IMR-90 (cell line): ENCODE results near the gene BRD4. TPM values are rescaled to one million over a fixed set of nuclear protein-coding genes. Genes with fewer than 3 reads are reported as not detected.
A peak's percentile ranks its signal among the peaks of the same experiment; 100 is the strongest.

Experiments used
- ATAC-seq: fragments of 200-7000 bp; cut with Tn5 transposase; 2 replicates; pipeline ENCODE4 v1.9.1; 2020; ENCODE audit warnings: low read depth, mild to moderate bottlenecking, moderate library complexity
- BruUV-seq: library from RNA; stranded (reverse); fragments of 400-500 nt; replicated peaks from 2 replicates; lab custom pipeline; 2021; lab: Mats Ljungman, UMichigan
- CTCF ChIA-PET: fragments of 300-600 bp; formaldehyde crosslinking; extraction: SDS; loops from one replicate; lab custom pipeline; 2021; ENCODE audit warnings: antibody characterized with exemption; lab: Yijun Ruan, JAX
- POLR2A ChIA-PET: fragments of 300-600 bp; sonication (Branson Sonifier 250); formaldehyde crosslinking; loops from one replicate; lab custom pipeline; 2022; ENCODE audit warnings: antibody characterized with exemption; ENCODE audit not compliant: unreplicated experiment; lab: Charles Lee
- DNase-seq: peaks from one replicate; pipeline ENCODE4 v3.0.0; 2013
- H2AFZ ChIP-seq: replicated peaks from 2 replicates; pipeline ENCODE3; 2013; ENCODE audit warnings: low read length, mild to moderate bottlenecking; ENCODE audit not compliant: poor library complexity
- H2AK5ac ChIP-seq: 2 replicates; pipeline ENCODE4 v1.6.1; 2013; ENCODE audit warnings: low read depth, low read length, inconsistent platforms
- H2AK9ac ChIP-seq: replicated peaks from 2 replicates; pipeline ENCODE3; 2013; ENCODE audit warnings: mild to moderate bottlenecking, low read depth, low read length, moderate library complexity; ENCODE audit not compliant: poor library complexity
- H2BK120ac ChIP-seq: 2 replicates; pipeline ENCODE4 v1.6.1; 2013; ENCODE audit warnings: low read depth, low read length, inconsistent platforms
- H2BK15ac ChIP-seq: 3 replicates; pipeline ENCODE4 v1.6.1; 2013; ENCODE audit warnings: low read depth, low read length, inconsistent platforms
- H2BK20ac ChIP-seq: 2 replicates; pipeline ENCODE4 v1.6.1; 2013; ENCODE audit warnings: low read depth, mild to moderate bottlenecking, inconsistent platforms, low read length, moderate library complexity
- H2BK5ac ChIP-seq: 2 replicates; pipeline ENCODE4 v1.6.1; 2013; ENCODE audit warnings: mild to moderate bottlenecking, low read depth, low read length, inconsistent platforms; ENCODE audit not compliant: poor library complexity, severe bottlenecking
- H3K14ac ChIP-seq: replicated peaks from 2 replicates; pipeline ENCODE4 v1.6.1; 2013; ENCODE audit warnings: low read depth, low read length, inconsistent platforms
- H3K18ac ChIP-seq: 2 replicates; pipeline ENCODE4 v1.6.1; 2013; ENCODE audit warnings: low read depth, low read length, control low read depth
- H3K23ac ChIP-seq: 2 replicates; pipeline ENCODE4 v1.6.1; 2013; ENCODE audit warnings: low read depth, low read length, inconsistent platforms
- H3K27ac ChIP-seq: 2 replicates; pipeline ENCODE4 v1.5.1; 2013; ENCODE audit warnings: mild to moderate bottlenecking, control low read depth, low read length; ENCODE audit not compliant: insufficient read depth
- H3K27me3 ChIP-seq: 2 replicates; pipeline ENCODE4 v1.6.1; 2013; ENCODE audit warnings: low read length; ENCODE audit not compliant: control insufficient read depth, insufficient read depth
- H3K36me3 ChIP-seq: 2 replicates; pipeline ENCODE4 v1.6.1; 2013; ENCODE audit warnings: low read length, mixed read lengths; ENCODE audit not compliant: control insufficient read depth, insufficient read depth
- H3K4ac ChIP-seq: 2 replicates; pipeline ENCODE4 v1.6.1; 2013; ENCODE audit warnings: low read depth, low read length, inconsistent platforms
- H3K4me1 ChIP-seq: 2 replicates; pipeline ENCODE4 v1.6.1; 2013; ENCODE audit warnings: low read length, mixed read lengths; ENCODE audit not compliant: control insufficient read depth, insufficient read depth
- H3K4me2 ChIP-seq: 2 replicates; pipeline ENCODE4 v1.6.1; 2013; ENCODE audit warnings: low read depth, mild to moderate bottlenecking, control low read depth, low read length, moderate library complexity
- H3K4me3 ChIP-seq: 2 replicates; pipeline ENCODE4 v1.5.1; 2013; ENCODE audit warnings: low read depth, mild to moderate bottlenecking, control low read depth, low read length, moderate library complexity; ENCODE audit not compliant: insufficient read depth
- H3K56ac ChIP-seq: 2 replicates; pipeline ENCODE4 v1.6.1; 2013; ENCODE audit warnings: low read length, inconsistent platforms; ENCODE audit not compliant: insufficient read depth; ENCODE audit errors: extremely low read depth
- H3K79me1 ChIP-seq, 2 experiments: 2 replicates each; pipeline ENCODE4 v1.6.1; 2013; ENCODE audit warnings: low read length in 2 of 2, inconsistent platforms in 1 of 2, low read depth in 1 of 2
- H3K9ac ChIP-seq: 2 replicates; pipeline ENCODE4 v1.6.1; 2013; ENCODE audit warnings: low read depth, low read length, control low read depth
- H3K9me1 ChIP-seq: 2 replicates; pipeline ENCODE4 v1.6.1; 2013; ENCODE audit warnings: low read length, inconsistent platforms; ENCODE audit not compliant: insufficient read depth
- H3K9me3 ChIP-seq: 2 replicates; pipeline ENCODE4 v1.6.1; 2013; ENCODE audit warnings: low read length; ENCODE audit not compliant: control insufficient read depth, insufficient read depth
- H4K20me1 ChIP-seq: 2 replicates; pipeline ENCODE4 v1.6.1; 2013; ENCODE audit warnings: low read length, inconsistent platforms; ENCODE audit not compliant: insufficient read depth
- H4K5ac ChIP-seq: 2 replicates; pipeline ENCODE4 v1.6.1; 2013; ENCODE audit warnings: mild to moderate bottlenecking, low read depth, low read length, control low read depth
- H4K8ac ChIP-seq, 2 experiments: 2 replicates each; pipeline ENCODE4 v1.6.1; 2013; ENCODE audit warnings: low read depth in 2 of 2, low read length in 2 of 2, control low read depth in 1 of 2, inconsistent platforms in 1 of 2
- H4K91ac ChIP-seq: 2 replicates; pipeline ENCODE4 v1.6.1; 2013; ENCODE audit warnings: low read depth, low read length, inconsistent platforms; ENCODE audit not compliant: insufficient read depth
- BHLHE40 ChIP-seq: fragments of 150-350 bp; IDR thresholded peaks from 2 replicates; pipeline ENCODE4 v1.6.1; 2016; ENCODE audit warnings: mild to moderate bottlenecking, low read depth, low read length
- CEBPB ChIP-seq: IDR thresholded peaks from 2 replicates; pipeline ENCODE4 v1.6.1; 2012; ENCODE audit warnings: low read depth, low read length, improper control_type of control experiment
- CHD1 ChIP-seq: IDR thresholded peaks from 2 replicates; pipeline ENCODE4 v1.6.1; 2012; ENCODE audit warnings: low read depth, low read length, improper control_type of control experiment
- CTCF ChIP-seq: conservative IDR thresholded peaks from 2 replicates; pipeline ENCODE4 v1.5.1; 2012; ENCODE audit warnings: mild to moderate bottlenecking, low read depth, low read length, improper control_type of control experiment
- FOS ChIP-seq: fragments of 150-350 bp; IDR thresholded peaks from 2 replicates; pipeline ENCODE4 v1.6.1; 2016; ENCODE audit warnings: low read depth, low read length
- MAFK ChIP-seq: IDR thresholded peaks from 2 replicates; pipeline ENCODE4 v1.6.1; 2012; ENCODE audit warnings: low read depth, low read length, improper control_type of control experiment
- MAZ ChIP-seq: IDR thresholded peaks from 2 replicates; pipeline ENCODE4 v1.6.1; 2012; ENCODE audit warnings: low read depth, mild to moderate bottlenecking, low read length, improper control_type of control experiment, moderate library complexity, borderline replicate concordance
- MXI1 ChIP-seq: IDR thresholded peaks from 2 replicates; pipeline ENCODE4 v1.6.1; 2012; ENCODE audit warnings: low read depth, mild to moderate bottlenecking, low read length, moderate library complexity, borderline replicate concordance
- NFE2L2 ChIP-seq: fragments of 150-350 bp; IDR thresholded peaks from 2 replicates; pipeline ENCODE4 v1.6.1; 2016; ENCODE audit warnings: low read depth, mild to moderate bottlenecking, low read length
- POLR2A ChIP-seq: IDR thresholded peaks from 2 replicates; pipeline ENCODE4 v1.6.1; 2012; ENCODE audit warnings: mild to moderate bottlenecking, low read depth, low read length
- RAD21 ChIP-seq: IDR thresholded peaks from 2 replicates; pipeline ENCODE4 v1.6.1; 2012; ENCODE audit warnings: low read length, improper control_type of control experiment
- RCOR1 ChIP-seq: IDR thresholded peaks from 2 replicates; pipeline ENCODE4 v1.6.1; 2012; ENCODE audit warnings: mild to moderate bottlenecking, low read length, improper control_type of control experiment; ENCODE audit not compliant: insufficient replicate concordance
- RFX5 ChIP-seq: IDR thresholded peaks from 2 replicates; pipeline ENCODE4 v1.8.0; 2012; ENCODE audit warnings: low read depth, mild to moderate bottlenecking, low read length, moderate library complexity
- SMC3 ChIP-seq: fragments of 150-350 bp; IDR thresholded peaks from 2 replicates; pipeline ENCODE4 v1.6.1; 2016; ENCODE audit warnings: low read depth, mild to moderate bottlenecking, antibody characterized with exemption, low read length, moderate library complexity
- USF2 ChIP-seq: fragments of 150-350 bp; IDR thresholded peaks from 2 replicates; pipeline ENCODE4 v1.6.1; 2017; ENCODE audit warnings: mild to moderate bottlenecking, antibody characterized with exemption, low read length, low read depth
- WGBS, 2 experiments: methylation state at CpG; one replicate each; pipeline versions ENCODE4 v1.1.5 to v1.1.7; 2013; ENCODE audit warnings: missing lambda C conversion rate in 2 of 2; ENCODE audit not compliant: insufficient read length in 1 of 2; ENCODE audit errors: extremely low coverage in 2 of 2; 5-methylcytosine and 5-hydroxymethylcytosine counted together
- dilution Hi-C: fragments of 300-500 bp; cut with HindIII; formaldehyde crosslinking; loops from one replicate; pipeline ENCODE4 v1.14.3; 2018; ENCODE audit warnings: low sequenced_read_pairs; ENCODE audit not compliant: unreplicated experiment
- in situ Hi-C: fragments of 300-500 bp; cut with MboI; formaldehyde crosslinking; loops from 3 replicates; pipeline ENCODE4 v1.14.3; 2019; ENCODE audit warnings: low sequenced_read_pairs, inconsistent platforms, mixed read lengths
- intact Hi-C: fragments of 100-400 bp; cut with micrococcal nuclease; formaldehyde crosslinking; loops from 2 replicates; pipeline ENCODE4 v1.10.0; 2022
- polyA plus RNA-seq, 3 experiments: library from polyadenylated mRNA; depleted of rRNA; stranded (reverse); fragments of >200 nt; gene quantifications; 2 replicates each; pipeline ENCODE4 v1.2.3, GENCODE V29; 2012; ENCODE audit warnings: low replicate concordance in 1 of 3
- total RNA-seq: library from RNA; depleted of rRNA; stranded (reverse); fragments of >200 nt; gene quantifications from 2 replicates; pipeline ENCODE4 v1.2.3, GENCODE V29; 2012

The BRD4 gene
- total and polyA plus RNA-seq, 2 of the 4 experiments (the other 2 are of a cell fraction) = 7.0 to 21.1 TPM

- in situ Hi-C loops = no loop called here
These were observed 37.8 kb downstream of the BRD4 start for GRCh38 chr19:15294561-15294990.

More at GRCh38 chr19:15294561-15294990, 37.8 kb downstream of the BRD4 start:
- Histone ChIP-seq H3K9me1 (peaks cover 63% of the 10 kb centered on the region), H3K4ac (0 out of 2 replicates have a peak overlapping the region, but pooled peaks have one; percentile 8), H3K56ac (no peak overlapping the region), H2BK120ac (peak overlapping the region; percentile 12; the same call in 1 of the 2 replicates), H3K9ac (no peak overlapping the region), H2AK5ac (no peak overlapping the region), H3K23ac (peak overlapping the region; percentile 66), H2BK5ac (no peak overlapping the region), H4K5ac (peak overlapping the region; percentile 46; the same call in 1 of the 2 replicates), H4K20me1 (peaks cover 99% of the 10 kb centered on the region), H4K91ac (no peak overlapping the region), H3K36me3 (peaks cover 1% of the 10 kb centered on the region; the same call in 1 of the 2 replicates), H3K27ac (no peak overlapping the region; the same call in 1 of the 2 replicates), H2BK15ac (no peak overlapping the region; the same call in 2 of the 3 replicates), H3K27me3 (no peaks in the 10 kb centered on the region), H3K9me3 (no peaks in the 10 kb centered on the region), H2AK9ac (no peak overlapping the region), H3K4me1 (peaks cover 60% of the 10 kb centered on the region), H3K4me2 (peak overlapping the region; percentile 78), H3K14ac (peak overlapping the region; percentile 10; the same call in 1 of the 2 replicates), H3K4me3 (no peak overlapping the region), H2AFZ (no peak overlapping the region), H4K8ac (0 out of 4 replicates have a peak overlapping the region, but pooled peaks of 1 of the 2 experiments have one; percentile 14), H3K79me1 (peaks cover 3 to 91% of the 10 kb centered on the region in 2 experiments; a peak in 3 of 4 replicates), H3K18ac (peak overlapping the region; percentile 68), H2BK20ac (no peak overlapping the region)
- dilution Hi-C loops = no loop called here
- POLR2A ChIA-PET = no interaction called here
- TF ChIP-seq POLR2A (no peak), USF2 (no peak), CTCF (no peak), MXI1 (no peak), RCOR1 (no peak), MAFK (no peak), FOS (no peak), RAD21 (no peak), SMC3 (no peak), NFE2L2 (no peak), MAZ (no peak), RFX5 (no peak), BHLHE40 (no peak), CHD1 (no peak), CEBPB (no peak)
- intact Hi-C loops = loop anchor here (5.0 kb wide), 1 partner anchor 33 kb away; no protein-coding TSS in a partner anchor
- BruUV-seq = no TSS peak
- ATAC-seq = no peak
- DNase-seq = no peak
- CTCF ChIA-PET = no interaction called here
- WGBS, 2 experiments = 57% methylated on average over 1 of the region's 5 CpGs; no CpG with 5 or more reads in 1 of the 2 experiments
